Panc1 (cell line): ENCODE data around the gene C1QTNF2.

Experiments used
- POLR2AphosphoS5 ChIP-seq: IDR thresholded peaks from 2 replicates; pipeline ENCODE4 v1.6.1; 2012; ENCODE audit warnings: mild to moderate bottlenecking, low read depth, low read length, moderate library complexity
- SIN3A ChIP-seq: IDR thresholded peaks from 2 replicates; pipeline ENCODE4 v1.6.1; 2012; ENCODE audit warnings: low read depth, mild to moderate bottlenecking, low read length, moderate library complexity, borderline replicate concordance; ENCODE audit not compliant: insufficient read depth
- TCF7L2 ChIP-seq: IDR thresholded peaks from 2 replicates; pipeline ENCODE4 v1.6.1; 2011; ENCODE audit warnings: mild to moderate bottlenecking, low read depth, low read length, inconsistent platforms
- TF ChIP-seq, protein P1 (sequence below): fragments of 450-650 bp; IDR thresholded peaks from 2 replicates; pipeline ENCODE4 v1.5.1; 2017; ENCODE audit warnings: mild to moderate bottlenecking
- TF ChIP-seq, protein P2 (sequence below), 2 experiments: IDR thresholded peaks; 2 replicates each; pipeline ENCODE4 v1.6.1; 2011 to 2012; ENCODE audit warnings: low read depth in 2 of 2, control low read depth in 1 of 2, low read length in 1 of 2, mild to moderate bottlenecking in 1 of 2, moderate library complexity in 1 of 2; ENCODE audit not compliant: insufficient read depth in 1 of 2

DNA sequence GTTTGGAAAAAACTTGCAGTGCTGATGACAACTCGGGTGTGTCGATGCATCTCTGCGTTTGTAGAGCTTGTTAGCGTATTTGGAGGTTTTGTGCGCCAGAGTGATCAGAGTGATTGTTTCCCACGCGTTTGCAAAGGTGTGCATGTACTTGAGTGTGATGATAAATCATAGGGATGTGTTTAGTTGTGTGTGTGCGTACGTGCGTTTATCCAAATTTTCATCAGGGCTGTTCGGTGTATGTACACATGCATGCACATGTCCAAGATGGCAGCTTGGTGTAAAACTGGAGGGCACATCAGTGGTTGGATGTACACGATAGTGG, 248 bp upstream of the C1QTNF2 start:
- TF ChIP-seq, protein P1, sequence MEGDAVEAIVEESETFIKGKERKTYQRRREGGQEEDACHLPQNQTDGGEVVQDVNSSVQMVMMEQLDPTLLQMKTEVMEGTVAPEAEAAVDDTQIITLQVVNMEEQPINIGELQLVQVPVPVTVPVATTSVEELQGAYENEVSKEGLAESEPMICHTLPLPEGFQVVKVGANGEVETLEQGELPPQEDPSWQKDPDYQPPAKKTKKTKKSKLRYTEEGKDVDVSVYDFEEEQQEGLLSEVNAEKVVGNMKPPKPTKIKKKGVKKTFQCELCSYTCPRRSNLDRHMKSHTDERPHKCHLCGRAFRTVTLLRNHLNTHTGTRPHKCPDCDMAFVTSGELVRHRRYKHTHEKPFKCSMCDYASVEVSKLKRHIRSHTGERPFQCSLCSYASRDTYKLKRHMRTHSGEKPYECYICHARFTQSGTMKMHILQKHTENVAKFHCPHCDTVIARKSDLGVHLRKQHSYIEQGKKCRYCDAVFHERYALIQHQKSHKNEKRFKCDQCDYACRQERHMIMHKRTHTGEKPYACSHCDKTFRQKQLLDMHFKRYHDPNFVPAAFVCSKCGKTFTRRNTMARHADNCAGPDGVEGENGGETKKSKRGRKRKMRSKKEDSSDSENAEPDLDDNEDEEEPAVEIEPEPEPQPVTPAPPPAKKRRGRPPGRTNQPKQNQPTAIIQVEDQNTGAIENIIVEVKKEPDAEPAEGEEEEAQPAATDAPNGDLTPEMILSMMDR, result no peak
- TF ChIP-seq, protein P2, sequence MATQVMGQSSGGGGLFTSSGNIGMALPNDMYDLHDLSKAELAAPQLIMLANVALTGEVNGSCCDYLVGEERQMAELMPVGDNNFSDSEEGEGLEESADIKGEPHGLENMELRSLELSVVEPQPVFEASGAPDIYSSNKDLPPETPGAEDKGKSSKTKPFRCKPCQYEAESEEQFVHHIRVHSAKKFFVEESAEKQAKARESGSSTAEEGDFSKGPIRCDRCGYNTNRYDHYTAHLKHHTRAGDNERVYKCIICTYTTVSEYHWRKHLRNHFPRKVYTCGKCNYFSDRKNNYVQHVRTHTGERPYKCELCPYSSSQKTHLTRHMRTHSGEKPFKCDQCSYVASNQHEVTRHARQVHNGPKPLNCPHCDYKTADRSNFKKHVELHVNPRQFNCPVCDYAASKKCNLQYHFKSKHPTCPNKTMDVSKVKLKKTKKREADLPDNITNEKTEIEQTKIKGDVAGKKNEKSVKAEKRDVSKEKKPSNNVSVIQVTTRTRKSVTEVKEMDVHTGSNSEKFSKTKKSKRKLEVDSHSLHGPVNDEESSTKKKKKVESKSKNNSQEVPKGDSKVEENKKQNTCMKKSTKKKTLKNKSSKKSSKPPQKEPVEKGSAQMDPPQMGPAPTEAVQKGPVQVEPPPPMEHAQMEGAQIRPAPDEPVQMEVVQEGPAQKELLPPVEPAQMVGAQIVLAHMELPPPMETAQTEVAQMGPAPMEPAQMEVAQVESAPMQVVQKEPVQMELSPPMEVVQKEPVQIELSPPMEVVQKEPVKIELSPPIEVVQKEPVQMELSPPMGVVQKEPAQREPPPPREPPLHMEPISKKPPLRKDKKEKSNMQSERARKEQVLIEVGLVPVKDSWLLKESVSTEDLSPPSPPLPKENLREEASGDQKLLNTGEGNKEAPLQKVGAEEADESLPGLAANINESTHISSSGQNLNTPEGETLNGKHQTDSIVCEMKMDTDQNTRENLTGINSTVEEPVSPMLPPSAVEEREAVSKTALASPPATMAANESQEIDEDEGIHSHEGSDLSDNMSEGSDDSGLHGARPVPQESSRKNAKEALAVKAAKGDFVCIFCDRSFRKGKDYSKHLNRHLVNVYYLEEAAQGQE (IDR thresholded peaks at IDR 0.05; ENCODE audit: insufficient read depth in 1 of 2, low read depth in 2 of 2, low read length in 1 of 2), result no peak
- TF ChIP-seq TCF7L2, result no peak
- TF ChIP-seq POLR2AphosphoS5, result no peak
- no peak for TF ChIP-seq SIN3A
